Measurements from ENCODE around the gene CRELD2.

Gene CRELD2

DNA sequence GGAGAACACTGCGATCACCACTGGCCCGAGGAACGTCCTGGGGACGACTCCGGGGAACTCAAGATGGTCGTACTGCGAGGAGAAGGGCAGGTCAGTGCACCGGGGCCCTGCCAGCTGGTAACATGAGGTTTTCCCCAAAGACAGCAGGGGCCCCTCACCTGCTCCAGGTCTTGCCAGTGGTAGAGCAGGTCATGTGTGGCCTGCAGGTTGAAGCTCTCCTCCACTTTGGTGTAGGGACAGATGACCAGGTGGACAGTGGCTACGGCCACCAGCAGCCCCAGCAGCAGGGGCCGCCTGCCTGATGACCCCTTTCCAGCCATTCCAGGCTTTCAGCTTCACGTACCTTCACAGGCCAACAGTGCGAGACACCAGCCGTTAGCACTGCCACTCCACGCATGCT, 5.0 kb upstream of the CRELD2 start:
- DNase-seq = no peak

- DNase-seq = no peak
These were observed 4.2 kb upstream of the CRELD2 start for GRCh38 chr22:49914256-49914655.

- no peak for DNase-seq
These were observed 2.8 kb upstream of the CRELD2 start for GRCh38 chr22:49915610-49916009.

- no peak for DNase-seq
These were observed 1.6 kb upstream of the CRELD2 start for GRCh38 chr22:49916831-49917230.

DNA sequence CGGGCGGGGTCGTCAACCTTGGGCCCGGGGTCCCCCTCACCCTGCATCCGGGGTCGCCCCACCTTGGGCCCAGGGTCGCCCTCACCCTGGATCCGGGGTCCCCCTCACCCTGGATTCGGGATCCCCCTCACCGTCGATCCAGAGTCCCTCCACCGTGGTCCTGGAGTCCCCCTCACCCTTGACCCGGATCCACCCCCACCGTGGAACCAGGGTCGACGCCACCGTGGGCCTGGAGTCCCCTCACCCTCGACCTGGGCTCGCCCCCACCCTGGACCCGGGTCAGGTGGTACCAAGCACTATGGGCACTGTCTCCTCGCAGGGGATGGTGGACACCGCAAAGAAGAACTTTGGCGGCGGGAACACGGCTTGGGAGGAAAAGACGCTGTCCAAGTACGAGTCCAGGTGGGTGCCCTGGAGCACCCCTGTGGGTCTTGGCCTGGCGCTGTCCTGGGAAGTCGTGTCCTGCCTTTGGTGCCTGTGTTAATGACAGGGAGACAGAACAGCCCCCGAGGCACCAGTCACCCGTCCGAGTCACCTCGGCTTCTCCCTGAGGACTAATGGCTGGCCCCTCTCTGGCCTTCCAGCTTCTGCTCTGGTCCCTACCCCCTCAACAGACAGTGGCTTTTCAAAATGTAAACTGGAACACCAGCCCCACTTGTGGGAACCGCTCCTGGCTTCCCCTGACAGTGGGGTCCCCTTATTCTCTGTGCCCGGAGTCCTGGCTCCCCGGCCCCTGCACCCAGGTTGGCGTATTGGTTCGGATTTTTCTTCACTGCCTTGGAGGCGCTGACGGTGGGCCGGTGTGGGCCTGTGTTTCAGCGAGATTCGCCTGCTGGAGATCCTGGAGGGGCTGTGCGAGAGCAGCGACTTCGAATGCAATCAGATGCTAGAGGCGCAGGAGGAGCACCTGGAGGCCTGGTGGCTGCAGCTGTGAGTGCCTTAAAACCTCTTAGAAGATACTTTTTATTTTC, 762 bp downstream of the CRELD2 start:
- DNase-seq = no peak

DNA sequence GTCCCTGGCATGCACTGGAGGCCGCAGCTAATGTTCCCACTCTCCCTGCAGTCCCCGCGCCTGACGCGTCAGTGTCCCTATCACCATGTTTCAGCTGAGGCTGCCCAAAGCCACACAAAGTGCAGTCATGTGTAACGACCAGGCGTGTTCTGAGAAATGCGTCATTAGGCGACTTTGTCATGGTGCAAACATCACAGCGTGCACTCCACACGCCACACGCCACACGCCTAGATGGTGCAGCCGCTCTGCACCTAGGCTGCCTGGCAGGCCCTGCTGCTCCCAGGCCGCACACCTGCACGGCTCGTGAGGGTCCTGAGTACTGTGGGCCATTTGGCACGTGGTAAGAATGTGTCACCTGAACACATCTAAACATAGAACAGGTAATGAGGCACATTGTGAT, 2.4 kb downstream of the CRELD2 start:
- DNase-seq = no peak

DNA sequence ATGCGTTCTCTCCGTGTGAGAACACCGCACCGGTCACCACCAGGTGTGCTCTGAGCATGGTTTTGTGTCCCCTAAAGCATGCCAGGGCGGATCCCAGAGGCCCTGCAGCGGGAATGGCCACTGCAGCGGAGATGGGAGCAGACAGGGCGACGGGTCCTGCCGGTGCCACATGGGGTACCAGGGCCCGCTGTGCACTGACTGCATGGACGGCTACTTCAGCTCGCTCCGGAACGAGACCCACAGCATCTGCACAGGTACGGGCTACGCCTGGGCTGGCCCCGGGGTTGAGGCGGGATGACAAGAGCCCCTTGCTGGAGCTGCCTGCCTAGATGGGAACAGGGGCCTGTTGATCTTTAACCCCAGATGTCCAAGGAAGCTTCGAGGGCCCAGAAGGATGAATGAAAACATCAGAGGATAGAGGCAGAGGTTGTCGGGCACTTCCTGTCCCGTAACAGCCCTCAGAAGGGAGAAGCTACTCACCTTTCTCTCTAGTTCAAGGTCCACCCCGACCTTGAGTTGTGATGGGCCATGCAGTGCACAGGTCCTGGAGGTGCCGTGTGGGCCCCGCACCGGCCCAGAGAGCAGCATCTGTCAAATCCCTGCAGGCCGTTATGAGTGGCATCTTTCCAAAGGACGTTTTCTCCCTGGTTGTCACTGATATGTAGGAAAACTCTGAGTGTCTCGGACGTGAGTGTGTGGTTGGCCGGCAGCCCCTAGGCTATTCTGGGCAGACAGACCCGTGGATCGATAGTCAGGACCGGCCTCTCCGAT, 3.3 kb downstream of the CRELD2 start:
- no peak for DNase-seq

DNA sequence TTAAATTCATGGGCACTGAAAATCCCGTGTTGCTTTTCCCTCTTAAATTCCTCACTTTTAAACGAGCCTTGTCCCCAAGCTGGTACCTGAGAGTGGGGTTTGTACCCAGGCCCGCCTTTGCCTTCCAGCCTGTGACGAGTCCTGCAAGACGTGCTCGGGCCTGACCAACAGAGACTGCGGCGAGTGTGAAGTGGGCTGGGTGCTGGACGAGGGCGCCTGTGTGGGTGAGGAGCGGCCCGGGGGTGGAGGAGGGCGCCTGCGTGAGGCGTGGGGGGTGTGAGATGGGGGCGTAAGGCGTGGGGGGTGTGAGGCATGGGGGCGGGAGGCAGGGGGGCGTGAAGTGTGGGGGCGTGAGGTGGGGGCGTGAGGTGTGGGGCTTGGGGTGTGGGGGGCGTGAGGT, 4.0 kb downstream of the CRELD2 start:
- DNase-seq = no peak

DNA sequence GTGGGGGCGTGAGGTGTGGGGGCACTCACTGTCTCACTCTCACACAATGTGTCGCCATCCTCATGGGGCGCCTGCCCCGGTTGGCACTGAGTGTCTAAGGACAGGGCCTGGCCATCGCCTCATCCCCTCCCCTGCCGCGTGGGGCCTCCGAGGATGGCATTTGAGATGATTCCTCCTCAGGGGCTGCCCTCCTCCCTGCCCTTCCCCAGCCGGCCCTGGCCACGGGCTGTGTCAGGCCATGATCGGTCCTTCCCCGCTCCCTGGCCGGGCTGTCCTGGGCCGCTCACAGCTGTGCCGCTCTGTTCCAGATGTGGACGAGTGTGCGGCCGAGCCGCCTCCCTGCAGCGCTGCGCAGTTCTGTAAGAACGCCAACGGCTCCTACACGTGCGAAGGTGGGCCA, 4.5 kb downstream of the CRELD2 start:
- no peak for DNase-seq

DNA sequence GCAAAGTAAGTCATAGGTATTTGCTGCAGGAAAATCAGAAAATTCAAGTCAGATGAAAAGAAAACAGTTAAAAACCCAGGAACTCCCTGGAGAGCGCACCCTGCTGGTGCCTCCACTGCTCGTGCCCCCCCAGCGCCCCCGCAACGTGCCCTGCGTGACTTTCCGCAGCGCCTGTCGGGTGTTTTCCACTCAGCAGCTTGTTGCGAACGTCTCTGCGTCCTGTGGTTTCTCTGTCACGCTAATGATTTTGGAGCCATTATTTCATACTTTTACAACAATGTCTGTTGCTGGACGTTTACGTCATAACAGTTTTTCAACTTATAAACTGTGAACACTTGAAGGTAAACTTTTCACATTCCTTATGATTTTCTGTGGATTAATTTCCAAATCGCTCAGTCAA, 5.0 kb downstream of the CRELD2 start:
- no peak for DNase-seq

DNA sequence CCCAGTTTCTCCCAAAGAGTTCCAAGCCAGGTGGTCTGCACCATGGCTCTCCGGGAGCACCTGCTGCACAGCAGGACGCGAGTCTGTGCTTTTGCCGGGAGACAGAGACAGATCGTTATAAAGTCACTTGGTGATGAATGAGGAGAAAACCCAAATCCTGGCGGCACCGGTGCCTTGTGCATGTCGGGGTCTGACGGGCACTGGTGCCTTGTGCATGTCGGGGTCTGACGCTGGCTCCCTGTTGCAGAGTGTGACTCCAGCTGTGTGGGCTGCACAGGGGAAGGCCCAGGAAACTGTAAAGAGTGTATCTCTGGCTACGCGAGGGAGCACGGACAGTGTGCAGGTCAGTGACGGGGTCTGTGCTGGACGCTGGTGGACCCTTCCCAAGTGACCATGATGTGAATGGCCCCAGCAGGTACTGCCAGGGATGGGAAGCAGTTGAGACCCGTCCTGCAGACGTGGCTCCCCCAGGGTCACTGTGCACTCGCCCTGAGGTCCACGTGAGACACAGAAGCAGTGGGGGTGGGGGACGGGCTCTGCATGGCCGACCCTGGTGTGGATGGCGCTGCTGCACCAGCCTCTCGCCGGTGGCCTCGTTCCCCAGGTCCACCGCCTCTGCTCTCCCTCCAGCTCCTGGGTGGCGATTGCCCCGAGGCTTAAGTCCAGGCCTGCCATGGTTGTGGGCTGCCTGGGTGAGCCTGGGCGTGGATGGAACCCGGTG, 5.8 kb downstream of the CRELD2 start:
- no peak for DNase-seq

DNA sequence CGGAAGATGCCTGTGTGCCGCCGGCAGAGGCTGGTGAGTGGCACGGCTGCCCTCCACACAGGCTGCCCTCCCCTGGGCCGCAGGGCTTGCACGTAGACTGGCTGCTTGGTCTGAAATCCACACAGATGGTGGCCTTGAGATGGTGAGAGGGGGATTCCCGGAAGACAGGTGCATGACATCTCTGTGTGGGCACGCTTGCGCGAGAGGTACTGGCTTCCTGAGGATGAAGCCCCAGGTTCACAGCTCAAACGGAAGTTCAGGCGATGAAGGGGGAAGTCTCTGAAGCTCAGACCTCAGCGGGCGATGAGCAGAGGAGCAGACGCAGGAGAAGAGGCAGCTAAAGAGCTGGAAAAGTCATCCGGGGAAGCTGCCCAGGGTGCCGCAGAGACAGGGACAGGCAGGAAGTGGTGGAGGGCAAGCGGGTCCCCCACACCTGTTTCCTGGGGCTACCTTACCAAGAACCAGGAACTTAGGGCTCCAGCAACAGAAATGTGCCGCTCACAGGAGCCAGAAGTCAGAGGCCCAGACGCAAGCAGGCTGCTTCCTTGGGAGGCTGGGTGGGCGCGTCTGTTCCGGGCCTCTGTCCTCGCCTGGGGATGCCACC, 7.2 kb downstream of the CRELD2 start:
- no peak for DNase-seq

GRCh38 chr22:49926916-49927315, 8.5 kb downstream of the CRELD2 start:
- DNase-seq = no peak

- DNase-seq = no peak
These were observed 9.2 kb downstream of the CRELD2 start for GRCh38 chr22:49927483-49928184.

GRCh38 chr22:49928185-49928495, 9.7 kb downstream of the CRELD2 start:
- no peak for DNase-seq

- no peak for DNase-seq
These were observed 10.2 kb downstream of the CRELD2 start for GRCh38 chr22:49928555-49929210.

- DNase-seq = peak; percentile 22
These were observed 11.0 kb downstream of the CRELD2 start for GRCh38 chr22:49929211-49929979.

DNA sequence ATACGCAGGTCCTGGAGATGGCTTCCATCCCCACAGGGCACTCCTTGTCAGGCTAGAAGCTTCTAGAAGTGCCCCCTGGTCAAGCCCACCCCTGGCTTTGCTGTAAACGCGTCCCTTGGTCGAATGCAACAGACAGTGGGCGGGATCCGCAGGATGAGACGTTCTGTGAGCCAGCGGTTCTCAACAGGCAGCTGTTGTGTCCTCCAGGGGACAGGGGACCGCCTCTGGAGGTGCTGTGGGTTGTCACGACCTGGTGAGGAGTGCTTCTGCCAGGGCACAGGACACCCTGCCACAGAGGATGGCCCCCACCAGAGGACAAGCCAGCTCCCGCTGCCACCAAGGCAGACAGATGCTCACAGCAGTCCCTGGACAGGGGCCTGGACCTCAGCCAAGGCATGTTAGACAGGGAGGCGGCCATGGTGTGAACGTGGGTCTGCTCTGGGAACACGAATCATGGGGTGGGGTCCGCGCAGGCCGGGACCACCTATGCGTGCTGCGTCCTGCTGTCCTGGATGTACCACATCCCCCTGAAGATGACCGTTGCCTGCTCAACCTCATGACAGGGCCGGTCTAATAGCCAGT, 11.7 kb downstream of the CRELD2 start:
- DNase-seq = no peak

GRCh38 chr22:49930596-49931412, 12.4 kb downstream of the CRELD2 start:
- DNase-seq = peak; percentile 89
